Ureter (tissue), 1 donor: ENCODE data around the gene DOK7. TPM values are rescaled to one million over a fixed set of nuclear protein-coding genes. Genes with fewer than 3 reads are reported as not detected.

ENCODE experiments used
- DNase-seq: peaks from one replicate; pipeline ENCODE4 v3.0.0-alpha.2; 2020; ENCODE audit warnings: low spot score
- total RNA-seq: library from RNA; stranded (reverse); gene quantifications from one replicate; pipeline ENCODE4 v1.2.4, GENCODE V29; 2023
- donor health status: DM: yes; HTN: yes; CAD: no.

DOK7 gene
- total RNA-seq, 1 donor from 2014 or later = 4.5 TPM

GRCh38 chr4:3520796-3521600 lies 57.9 kb downstream of the DOK7 start:
- no peak for DNase-seq

DNA sequence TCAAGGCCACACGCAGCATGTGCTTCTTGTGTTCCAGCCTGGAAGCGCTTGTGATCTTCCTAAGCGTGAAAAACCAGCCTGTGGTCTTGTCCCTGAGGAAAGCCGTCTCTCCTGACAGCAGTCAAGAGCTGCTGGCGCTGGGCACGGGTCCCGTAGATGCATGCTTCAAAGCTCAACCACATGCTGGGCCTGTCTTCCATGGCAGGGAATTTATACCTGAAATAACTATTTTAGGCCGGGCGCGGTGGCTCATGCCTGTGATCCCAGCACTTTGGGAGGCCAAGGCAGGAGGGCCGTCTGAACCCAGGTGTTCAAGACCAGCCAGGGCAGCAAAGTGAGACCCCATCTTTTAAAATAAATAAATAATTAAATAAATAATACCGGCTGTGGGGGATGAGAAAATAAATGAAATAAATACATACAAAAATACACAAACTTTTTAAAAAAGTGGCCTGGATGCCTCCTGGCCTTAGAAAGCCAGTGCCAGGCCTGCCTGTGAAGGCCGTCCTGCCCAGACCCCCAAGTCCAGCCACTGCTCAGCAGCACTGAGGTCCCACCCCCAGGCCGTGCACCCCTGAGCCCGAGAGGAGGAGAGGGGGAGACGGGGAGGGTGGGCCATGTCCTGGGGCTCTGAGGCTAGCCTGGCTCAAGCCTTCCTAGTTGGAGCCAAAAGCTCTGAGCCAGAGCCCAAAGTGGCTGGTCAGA lies 58.7 kb downstream of the DOK7 start:
- DNase-seq = no peak

- no peak for DNase-seq
These were observed 59.2 kb downstream of the DOK7 start for GRCh38 chr4:3522326-3522640.

GRCh38 chr4:3522651-3523050 lies 59.5 kb downstream of the DOK7 start:
- DNase-seq = no peak

- DNase-seq = no peak
These were observed 60.1 kb downstream of the DOK7 start for GRCh38 chr4:3523146-3523627.

GRCh38 chr4:3523628-3524221 lies 60.6 kb downstream of the DOK7 start:
- no peak for DNase-seq

- no peak for DNase-seq
These were observed 61.2 kb downstream of the DOK7 start for GRCh38 chr4:3524349-3524748.

DNA sequence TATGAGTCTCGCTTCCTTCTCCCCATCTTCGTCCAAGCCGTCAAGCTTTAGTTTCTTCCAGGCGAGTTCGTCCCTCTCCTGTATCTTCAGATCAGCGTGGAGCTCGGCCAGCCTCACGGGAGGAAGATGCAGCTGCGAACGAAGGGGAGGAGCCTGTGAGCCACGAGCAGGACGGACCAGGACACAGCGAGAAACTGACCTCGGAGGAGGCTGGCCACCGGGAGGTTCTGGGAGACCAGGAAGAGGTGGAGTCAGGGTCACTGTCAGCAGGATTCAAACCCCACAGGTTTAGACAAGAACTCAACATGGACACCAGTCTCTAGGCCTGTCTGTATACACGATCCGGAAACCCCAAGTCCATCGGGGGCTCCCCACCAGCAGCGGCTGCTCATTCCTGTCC lies 61.8 kb downstream of the DOK7 start:
- no peak for DNase-seq

- DNase-seq = no peak
These were observed 62.7 kb downstream of the DOK7 start for GRCh38 chr4:3525532-3526430.

GRCh38 chr4:3526456-3526855 lies 63.4 kb downstream of the DOK7 start:
- no peak for DNase-seq

- DNase-seq = no peak
These were observed 64.2 kb downstream of the DOK7 start for GRCh38 chr4:3527101-3527913.

- DNase-seq = no peak
These were observed 65.1 kb downstream of the DOK7 start for GRCh38 chr4:3527914-3528876.

DNA sequence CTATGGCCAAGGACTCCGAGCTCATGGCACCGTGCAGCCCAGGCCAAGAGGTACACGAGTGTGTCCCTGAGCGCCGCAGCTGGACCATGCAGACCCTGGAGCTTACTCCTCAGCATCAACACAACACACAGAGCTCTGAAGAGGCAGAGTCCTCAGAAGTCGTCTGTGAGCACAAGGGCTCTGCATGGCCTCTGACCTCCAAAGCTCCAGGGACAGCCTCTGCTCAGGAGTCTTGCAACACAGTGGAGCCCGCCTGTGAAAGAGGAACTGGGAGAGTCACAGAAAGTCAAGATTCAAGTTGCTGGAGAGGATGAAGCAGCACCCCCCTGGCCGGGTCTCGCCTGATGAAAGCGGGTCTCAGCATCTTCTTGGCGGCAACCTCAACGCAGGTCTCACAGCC lies 66.3 kb downstream of the DOK7 start:
- DNase-seq = no peak

DNA sequence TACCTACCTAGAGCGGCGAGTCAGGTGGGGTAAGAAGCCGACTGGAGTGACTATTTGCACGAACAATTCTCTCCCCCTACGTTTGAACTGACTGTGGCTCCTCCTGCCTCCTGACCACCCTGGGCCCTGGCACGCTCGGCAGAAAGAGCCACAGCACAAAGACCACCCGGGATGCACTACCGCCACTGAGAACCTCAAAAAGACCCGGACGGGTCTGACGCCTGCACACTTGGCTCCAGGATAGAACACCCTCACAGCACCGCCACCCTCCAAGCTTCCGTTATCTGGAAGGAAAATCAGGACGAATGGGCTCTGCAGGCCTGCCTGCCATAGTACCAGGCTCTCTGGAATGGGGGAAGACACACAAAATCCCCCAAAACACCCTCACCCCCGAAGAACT lies 66.9 kb downstream of the DOK7 start:
- DNase-seq = no peak

GRCh38 chr4:3530663-3531254 lies 67.7 kb downstream of the DOK7 start:
- no peak for DNase-seq

DNA sequence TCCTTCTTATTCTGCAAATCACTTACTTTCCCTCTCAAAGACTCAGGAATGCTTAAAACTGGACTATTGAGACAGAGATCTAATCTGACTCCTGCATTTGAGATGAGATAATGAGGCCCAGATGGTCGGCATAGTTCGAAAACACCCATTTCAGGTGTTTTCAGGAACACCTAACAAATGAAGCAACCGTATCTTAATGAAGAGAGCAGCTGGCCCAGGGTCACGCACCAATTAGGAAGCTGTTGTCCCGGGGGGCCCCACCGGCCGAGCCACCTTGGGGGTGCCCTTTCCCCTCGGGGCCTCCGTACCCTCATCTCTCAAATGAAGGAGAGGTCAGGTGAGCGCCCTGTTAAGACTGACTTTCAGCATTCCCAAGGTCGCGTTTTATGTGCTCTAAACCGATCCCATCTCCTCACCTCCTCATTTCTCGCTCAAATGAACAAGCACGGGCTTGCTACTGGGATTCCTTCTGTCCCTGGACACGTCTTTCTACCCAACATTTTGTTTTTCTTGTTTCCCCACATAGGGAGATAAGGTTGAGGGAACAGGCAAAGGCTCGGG lies 68.3 kb downstream of the DOK7 start:
- DNase-seq = no peak

- DNase-seq = peak; percentile 91
These were observed 69.0 kb downstream of the DOK7 start, which contains the start of gene LRPAP1 for GRCh38 chr4:3531879-3532750. Gene LRPAP1 (minus strand): TSS chr4:3532422. CDS start chr4:3532412, 10 bp downstream.
